Measurements from ENCODE around the gene VTI1A.

DNA sequence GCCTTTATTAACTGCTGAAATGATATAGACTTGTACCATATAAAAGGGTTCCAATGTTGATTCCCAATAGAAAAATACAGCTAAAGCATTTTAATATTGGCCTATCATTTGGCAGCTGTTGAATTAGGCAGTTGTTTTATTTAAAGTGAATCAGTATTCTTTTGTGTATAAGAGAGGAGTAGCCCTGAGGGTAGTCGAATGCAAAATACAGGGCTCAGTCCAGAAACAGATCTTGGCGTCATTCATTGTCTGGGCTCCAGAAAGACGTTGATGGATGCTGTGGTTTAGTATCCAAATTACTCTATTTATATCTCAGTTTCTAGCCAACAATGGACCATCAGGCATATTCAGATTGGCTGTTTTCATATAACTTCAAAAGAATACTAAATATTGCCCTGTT lies 193.6 kb downstream of the VTI1A start:
- TF ChIP-seq, protein P1, sequence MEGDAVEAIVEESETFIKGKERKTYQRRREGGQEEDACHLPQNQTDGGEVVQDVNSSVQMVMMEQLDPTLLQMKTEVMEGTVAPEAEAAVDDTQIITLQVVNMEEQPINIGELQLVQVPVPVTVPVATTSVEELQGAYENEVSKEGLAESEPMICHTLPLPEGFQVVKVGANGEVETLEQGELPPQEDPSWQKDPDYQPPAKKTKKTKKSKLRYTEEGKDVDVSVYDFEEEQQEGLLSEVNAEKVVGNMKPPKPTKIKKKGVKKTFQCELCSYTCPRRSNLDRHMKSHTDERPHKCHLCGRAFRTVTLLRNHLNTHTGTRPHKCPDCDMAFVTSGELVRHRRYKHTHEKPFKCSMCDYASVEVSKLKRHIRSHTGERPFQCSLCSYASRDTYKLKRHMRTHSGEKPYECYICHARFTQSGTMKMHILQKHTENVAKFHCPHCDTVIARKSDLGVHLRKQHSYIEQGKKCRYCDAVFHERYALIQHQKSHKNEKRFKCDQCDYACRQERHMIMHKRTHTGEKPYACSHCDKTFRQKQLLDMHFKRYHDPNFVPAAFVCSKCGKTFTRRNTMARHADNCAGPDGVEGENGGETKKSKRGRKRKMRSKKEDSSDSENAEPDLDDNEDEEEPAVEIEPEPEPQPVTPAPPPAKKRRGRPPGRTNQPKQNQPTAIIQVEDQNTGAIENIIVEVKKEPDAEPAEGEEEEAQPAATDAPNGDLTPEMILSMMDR (conservative IDR thresholded peaks at IDR 0.05; ENCODE audit: low read length): no peak
- TF ChIP-seq EZH2phosphoT487 (IDR thresholded peaks at IDR 0.05; ENCODE audit: borderline replicate concordance): no peak

Data from Loucy (cell line).